Endothelial cell of umbilical vein (primary cell): ENCODE measurements around the gene ATPAF1. TPM values are rescaled to one million over a fixed set of nuclear protein-coding genes. Genes with fewer than 3 reads are reported as not detected.

ENCODE experiments used
- BruUV-seq: library from RNA; stranded (reverse); fragments of 400-500 nt; replicated peaks from 2 replicates; lab custom pipeline; 2021; lab: Mats Ljungman, UMichigan
- CTCF ChIA-PET: fragments of 300-600, 350-600 bp; sonication (Branson Sonifier 250); formaldehyde crosslinking; loops from one replicate; lab custom pipeline; 2021; ENCODE audit warnings: antibody characterized with exemption, inconsistent platforms; lab: Charles Lee
- POLR2A ChIA-PET: fragments of 300-600, 350-600 bp; sonication (Branson Sonifier 250); formaldehyde crosslinking; loops from one replicate; lab custom pipeline; 2021; ENCODE audit warnings: antibody characterized with exemption, inconsistent platforms; lab: Charles Lee
- DNase-seq: peaks from one replicate; pipeline ENCODE4 v3.0.0-alpha.2; 2011; ENCODE audit warnings: low read depth, low spot score
- FAIRE-seq: peaks from 2 replicates; lab custom pipeline; 2011; peaks lifted over from hg19 to GRCh38; lab: Jason Lieb, UNC
- H2AFZ ChIP-seq: 2 replicates; pipeline ENCODE4 v1.6.0; 2012; ENCODE audit warnings: low read depth, low read length, control low read depth, inconsistent platforms
- H3K27ac ChIP-seq: 2 replicates; pipeline ENCODE4 v1.5.1; 2011; ENCODE audit warnings: low read depth, mild to moderate bottlenecking, control low read depth, low read length, moderate library complexity; ENCODE audit not compliant: insufficient read depth
- H3K27me3 ChIP-seq, 2 experiments: 2 replicates each; pipeline versions ENCODE4 v1.6.0 to v1.6.1; 2011; ENCODE audit warnings: low read length in 2 of 2, mixed read lengths in 1 of 2; ENCODE audit not compliant: control insufficient read depth in 2 of 2, insufficient read depth in 2 of 2
- H3K36me3 ChIP-seq, 2 experiments: 2 replicates in 1 of 2; 3 replicates in 1 of 2; pipeline ENCODE4 v1.5.1; 2011; ENCODE audit warnings: low read length in 2 of 2, mild to moderate bottlenecking in 1 of 2, moderate library complexity in 1 of 2; ENCODE audit not compliant: control insufficient read depth in 2 of 2, insufficient read depth in 2 of 2; ENCODE audit errors: extremely low read depth in 1 of 2
- H3K4me1 ChIP-seq: 3 replicates; pipeline ENCODE4 v1.5.1; 2011; ENCODE audit warnings: mild to moderate bottlenecking, low read length; ENCODE audit not compliant: control insufficient read depth, insufficient read depth; ENCODE audit errors: extremely low read depth
- H3K4me2 ChIP-seq: 2 replicates; pipeline ENCODE4 v1.6.1; 2011; ENCODE audit warnings: low read length, control low read depth, mixed read lengths; ENCODE audit not compliant: insufficient read depth
- H3K4me3 ChIP-seq, 3 experiments: fragments of 200-600 bp in 1 of 3; sonication (generic), shearing (Covaris generic) in 1 of 3; replicated peaks in 1 of 3; 2 replicates each; pipeline ENCODE4 v1.5.1; 2011 to 2016; ENCODE audit warnings: control low read depth in 3 of 3, low read length in 3 of 3, mild to moderate bottlenecking in 2 of 3, inconsistent platforms in 1 of 3, low read depth in 1 of 3, moderate library complexity in 1 of 3; ENCODE audit not compliant: insufficient read depth in 1 of 3
- H3K79me2 ChIP-seq: 2 replicates; pipeline ENCODE4 v1.6.0; 2012; ENCODE audit warnings: low read length, inconsistent platforms; ENCODE audit not compliant: control insufficient read depth, insufficient read depth
- H3K9ac ChIP-seq: replicated peaks from 2 replicates; pipeline ENCODE3; 2011; ENCODE audit warnings: low read length, control low read depth; ENCODE audit not compliant: insufficient read depth; ENCODE audit errors: extremely low read depth
- H3K9me1 ChIP-seq: replicated peaks from 3 replicates; pipeline ENCODE4 v1.6.0; 2011; ENCODE audit warnings: mild to moderate bottlenecking, low read length; ENCODE audit not compliant: control insufficient read depth, insufficient read depth; ENCODE audit errors: extremely low read depth
- H3K9me3 ChIP-seq: replicated peaks from 2 replicates; pipeline ENCODE4 v1.5.1; 2012; ENCODE audit warnings: low read length, inconsistent platforms; ENCODE audit not compliant: control insufficient read depth, insufficient read depth
- H4K20me1 ChIP-seq: replicated peaks from 2 replicates; pipeline ENCODE3; 2011; ENCODE audit warnings: mild to moderate bottlenecking, low read length; ENCODE audit not compliant: control insufficient read depth, insufficient read depth; ENCODE audit errors: extremely low read depth
- CTCF ChIP-seq, 2 donors: IDR thresholded peaks; 1 replicate in 1 of 2; 2 replicates in 1 of 2; pipeline ENCODE4 v1.5.1; 2011; ENCODE audit warnings: low read length in 2 of 2, mild to moderate bottlenecking in 2 of 2, moderate library complexity in 2 of 2, control low read depth in 1 of 2, inconsistent platforms in 1 of 2, low read depth in 1 of 2; ENCODE audit not compliant: insufficient read depth in 1 of 2; ENCODE audit errors: extremely low read depth in 1 of 2
- EZH2 ChIP-seq: IDR thresholded peaks from 2 replicates; pipeline ENCODE4 v1.6.1; 2012; ENCODE audit warnings: borderline replicate concordance, low read depth, mild to moderate bottlenecking, moderate library complexity, low read length, inconsistent platforms; ENCODE audit not compliant: severe bottlenecking
- FOS ChIP-seq: IDR thresholded peaks from 2 replicates; pipeline ENCODE4 v1.6.1; 2011; ENCODE audit warnings: mild to moderate bottlenecking, low read length, moderate library complexity, borderline replicate concordance; ENCODE audit not compliant: insufficient read depth
- GATA2 ChIP-seq: IDR thresholded peaks from 2 replicates; pipeline ENCODE4 v1.7.0; 2011; ENCODE audit warnings: low read depth, mild to moderate bottlenecking, moderate library complexity, mixed read lengths, low read length; ENCODE audit not compliant: insufficient read length, insufficient read depth
- JUN ChIP-seq: IDR thresholded peaks from 2 replicates; pipeline ENCODE4 v1.6.1; 2011; ENCODE audit warnings: borderline replicate concordance, low read depth; ENCODE audit not compliant: insufficient read length, insufficient read depth
- MYC ChIP-seq: IDR thresholded peaks from one replicate; pipeline ENCODE4 v1.6.1; 2011; ENCODE audit warnings: mild to moderate bottlenecking, low read depth, low read length
- POLR2A ChIP-seq: IDR thresholded peaks from 2 replicates; pipeline ENCODE4 v1.6.1; 2012; ENCODE audit warnings: low read depth, mild to moderate bottlenecking, control low read depth, low read length
- POLR2AphosphoS5 ChIP-seq: IDR thresholded peaks from 2 replicates; pipeline ENCODE4 v1.6.1; 2012; ENCODE audit warnings: low read depth, mild to moderate bottlenecking, control low read depth, low read length, moderate library complexity; ENCODE audit not compliant: insufficient read depth
- dilution Hi-C: fragments of 300-500 bp; cut with MboI; formaldehyde crosslinking; loops from one replicate; pipeline ENCODE4 v1.15.0; 2019; ENCODE audit warnings: low sequenced_read_pairs; ENCODE audit not compliant: extremely low pct_ligation_motif_present
- intact Hi-C: fragments of 100-400 bp; cut with micrococcal nuclease; formaldehyde crosslinking; loops from one replicate; pipeline ENCODE4 v1.10.0; 2022
- polyA plus RNA-seq, 4 experiments: library from polyadenylated mRNA; depleted of rRNA in 3 of 4; stranded (reverse) in 3 of 4; unstranded in 1 of 4; fragments of >200 nt; gene quantifications; 2 replicates each; pipeline versions ENCODE4 v1.2.1 to v1.2.3, GENCODE V29; 2011 to 2012; ENCODE audit warnings: missing spikeins in 1 of 4
- total RNA-seq: library from RNA; stranded (reverse); gene quantifications from 2 replicates; pipeline ENCODE4 v1.2.3, GENCODE V29; 2021
- TF ChIP-seq, protein P1 (sequence below): IDR thresholded peaks from 2 replicates; pipeline ENCODE4 v1.6.1; 2011; ENCODE audit not compliant: insufficient read depth, insufficient read length

The ATPAF1 gene
- total and polyA plus RNA-seq, 2 donors (not counting 3 experiments of a cell fraction or from before 2014, with no cell fraction given) = 28.3 to 29.6 TPM

GRCh38 chr1:46646844-46647243, 21.3 kb downstream of the ATPAF1 start:
- ChIA-PET CTCF (no interaction called here), POLR2A (no interaction called here)
- Histone ChIP-seq H3K36me3 (peaks cover 2 to 6% of the 10 kb centered on the region in 2 experiments), H3K4me2 (no peak overlapping the region), H3K27me3 (no peaks in the 10 kb centered on the region), H4K20me1 (no peaks in the 10 kb centered on the region), H3K4me1 (no peaks in the 10 kb centered on the region), H3K9ac (no peak overlapping the region), H3K9me1 (no peaks in the 10 kb centered on the region), H3K4me3 (no peak overlapping the region), H3K27ac (no peak overlapping the region), H2AFZ (no peak overlapping the region), H3K79me2 (no peaks in the 10 kb centered on the region), H3K9me3 (no peaks in the 10 kb centered on the region)
- DNase-seq (no peak), FAIRE-seq (no peak)
- intact Hi-C loops = no loop called here
- dilution Hi-C loops = no loop called here
- TF ChIP-seq GATA2 (no peak), POLR2A (no peak), FOS (no peak), POLR2AphosphoS5 (no peak), JUN (no peak), MYC (no peak), EZH2 (no peak), CTCF (IDR thresholded peaks at IDR 0.05; ENCODE audit: extremely low read depth in 1 of 2, insufficient read depth in 1 of 2, low read depth in 1 of 2, low read length in 2 of 2) (no peak)
- TF ChIP-seq, protein P1, sequence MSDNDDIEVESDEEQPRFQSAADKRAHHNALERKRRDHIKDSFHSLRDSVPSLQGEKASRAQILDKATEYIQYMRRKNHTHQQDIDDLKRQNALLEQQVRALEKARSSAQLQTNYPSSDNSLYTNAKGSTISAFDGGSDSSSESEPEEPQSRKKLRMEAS = no peak
- no TSS peak for BruUV-seq
